Measurements from ENCODE around the gene UNC45A. TPM values are rescaled to one million over a fixed set of nuclear protein-coding genes. Genes with fewer than 3 reads are reported as not detected.
"Not testable (repeated sequence)": the region's sequence is repeated elsewhere in the genome, so short reads cannot be mapped to it uniquely, and the experiment has no call there.

The UNC45A gene
- total RNA-seq, 2 donors from 2014 or later: 52.2 to 70.1 TPM

DNA sequence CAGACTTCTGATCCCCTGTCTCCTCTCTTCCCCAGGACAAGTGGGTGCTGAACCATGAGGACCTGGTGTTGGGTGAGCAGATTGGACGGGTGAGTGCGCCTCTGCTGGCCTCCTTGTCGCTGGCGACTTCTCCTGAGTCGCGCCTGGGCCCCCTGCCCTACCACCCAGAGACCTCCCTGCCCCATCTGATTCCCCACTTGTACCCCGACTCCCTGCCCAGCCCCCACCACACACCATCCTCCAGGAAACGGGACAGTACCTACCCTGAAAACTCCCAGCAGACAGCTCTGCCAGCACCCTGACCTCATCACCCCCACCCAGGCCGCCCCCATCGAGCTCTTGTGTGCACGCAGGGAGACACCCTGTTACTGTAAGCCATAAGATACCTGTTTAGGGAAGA lies 43.1 kb upstream of the UNC45A start:
- Histone ChIP-seq H3K36me3 (peaks cover 7 to 26% of the 10 kb centered on the region in 2 donors), H3K9me3 (no peaks in the 10 kb centered on the region), H3K27me3 (replicated peaks; ENCODE audit: insufficient read depth) (no peaks in the 10 kb centered on the region), H3K4me1 (replicated peaks) (no peaks in the 10 kb centered on the region), H3K27ac (no peak overlapping the region), H3K4me3 (no peak overlapping the region)
- TF ChIP-seq POLR2AphosphoS5 (IDR thresholded peaks at IDR 0.05) (no peak), POLR2A (IDR thresholded peaks at IDR 0.05) (no peak)
- TF ChIP-seq, protein P1, sequence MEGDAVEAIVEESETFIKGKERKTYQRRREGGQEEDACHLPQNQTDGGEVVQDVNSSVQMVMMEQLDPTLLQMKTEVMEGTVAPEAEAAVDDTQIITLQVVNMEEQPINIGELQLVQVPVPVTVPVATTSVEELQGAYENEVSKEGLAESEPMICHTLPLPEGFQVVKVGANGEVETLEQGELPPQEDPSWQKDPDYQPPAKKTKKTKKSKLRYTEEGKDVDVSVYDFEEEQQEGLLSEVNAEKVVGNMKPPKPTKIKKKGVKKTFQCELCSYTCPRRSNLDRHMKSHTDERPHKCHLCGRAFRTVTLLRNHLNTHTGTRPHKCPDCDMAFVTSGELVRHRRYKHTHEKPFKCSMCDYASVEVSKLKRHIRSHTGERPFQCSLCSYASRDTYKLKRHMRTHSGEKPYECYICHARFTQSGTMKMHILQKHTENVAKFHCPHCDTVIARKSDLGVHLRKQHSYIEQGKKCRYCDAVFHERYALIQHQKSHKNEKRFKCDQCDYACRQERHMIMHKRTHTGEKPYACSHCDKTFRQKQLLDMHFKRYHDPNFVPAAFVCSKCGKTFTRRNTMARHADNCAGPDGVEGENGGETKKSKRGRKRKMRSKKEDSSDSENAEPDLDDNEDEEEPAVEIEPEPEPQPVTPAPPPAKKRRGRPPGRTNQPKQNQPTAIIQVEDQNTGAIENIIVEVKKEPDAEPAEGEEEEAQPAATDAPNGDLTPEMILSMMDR (IDR thresholded peaks at IDR 0.05): no peak
- intact Hi-C loops (cut with DNase I): no loop called here
- 90% methylated on average over 11 of the region's 11 CpGs for WGBS
- DNase-seq (ENCODE audit: low spot score): no peak

DNA sequence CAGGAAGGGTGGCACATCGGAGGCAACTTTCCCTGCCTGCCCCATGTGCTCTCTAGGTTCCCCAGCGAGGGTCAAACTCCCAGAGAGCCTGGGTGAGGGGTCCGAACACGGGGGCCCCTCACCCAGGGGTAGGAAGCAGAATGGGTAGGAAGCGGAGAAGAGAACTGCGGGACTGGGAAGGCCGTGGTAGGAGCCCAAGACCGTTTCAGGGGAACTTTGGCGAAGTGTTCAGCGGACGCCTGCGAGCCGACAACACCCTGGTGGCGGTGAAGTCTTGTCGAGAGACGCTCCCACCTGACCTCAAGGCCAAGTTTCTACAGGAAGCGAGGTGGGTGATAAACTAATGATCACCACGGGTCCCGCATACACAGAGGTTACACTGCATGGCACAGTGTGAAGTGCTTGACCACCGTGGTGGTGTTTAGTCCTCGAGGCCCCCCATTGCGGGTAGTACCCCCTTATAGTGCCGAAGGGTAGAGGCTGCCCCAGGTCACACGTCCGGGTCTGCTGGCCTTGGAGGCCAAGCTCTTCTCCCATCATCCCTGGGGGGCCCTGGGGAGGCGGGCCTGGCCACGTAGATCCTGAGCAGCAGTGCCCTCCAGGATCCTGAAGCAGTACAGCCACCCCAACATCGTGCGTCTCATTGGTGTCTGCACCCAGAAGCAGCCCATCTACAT lies 42.4 kb upstream of the UNC45A start:
- H3K4me1 ChIP-seq (replicated peaks): no peaks in the 10 kb centered on the region
- intact Hi-C loops (cut with DNase I): no loop called here
- peaks cover 7 to 26% of the 10 kb centered on the region in 2 donors for H3K36me3 ChIP-seq
- H3K27me3 ChIP-seq (replicated peaks; ENCODE audit: insufficient read depth): no peaks in the 10 kb centered on the region
- no peak for DNase-seq (ENCODE audit: low spot score)
- H3K9me3 ChIP-seq: no peaks in the 10 kb centered on the region
- 93% methylated on average over 29 of the region's 29 CpGs for WGBS
- H3K4me3 ChIP-seq: no peak overlapping the region
- H3K27ac ChIP-seq: no peak overlapping the region
- TF ChIP-seq POLR2A (IDR thresholded peaks at IDR 0.05): no peak
- TF ChIP-seq POLR2AphosphoS5 (IDR thresholded peaks at IDR 0.05): no peak
- TF ChIP-seq, protein P1 (IDR thresholded peaks at IDR 0.05): no peak

DNA sequence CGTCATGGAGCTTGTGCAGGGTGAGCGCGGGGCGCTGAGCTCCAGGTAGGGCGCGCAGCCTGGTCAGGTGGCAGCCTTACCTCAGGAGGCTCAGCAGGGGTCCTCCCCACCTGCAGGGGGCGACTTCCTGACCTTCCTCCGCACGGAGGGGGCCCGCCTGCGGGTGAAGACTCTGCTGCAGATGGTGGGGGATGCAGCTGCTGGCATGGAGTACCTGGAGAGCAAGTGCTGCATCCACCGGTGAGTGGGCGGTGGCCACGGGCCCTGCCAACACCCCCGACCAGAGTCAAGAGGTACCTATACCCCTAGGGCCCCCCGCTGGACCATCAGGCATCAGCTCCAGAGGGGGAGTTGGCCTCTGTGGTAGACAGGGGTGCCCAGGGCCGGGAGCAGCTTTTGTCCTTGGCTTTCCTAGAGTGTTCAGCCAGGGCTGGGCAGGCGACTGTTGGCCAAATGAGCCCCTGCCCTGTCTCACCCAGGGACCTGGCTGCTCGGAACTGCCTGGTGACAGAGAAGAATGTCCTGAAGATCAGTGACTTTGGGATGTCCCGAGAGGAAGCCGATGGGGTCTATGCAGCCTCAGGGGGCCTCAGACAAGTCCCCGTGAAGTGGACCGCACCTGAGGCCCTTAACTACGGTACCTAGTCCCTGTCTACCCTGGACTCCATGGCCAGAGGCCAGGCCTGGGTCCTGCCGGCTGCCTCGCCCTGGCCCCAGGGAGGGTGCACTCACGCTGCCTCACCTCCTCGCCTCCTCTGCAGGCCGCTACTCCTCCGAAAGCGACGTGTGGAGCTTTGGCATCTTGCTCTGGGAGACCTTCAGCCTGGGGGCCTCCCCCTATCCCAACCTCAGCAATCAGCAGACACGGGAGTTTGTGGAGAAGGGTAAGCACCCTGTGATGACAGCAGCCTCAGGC lies 41.7 kb upstream of the UNC45A start:
- no peaks in the 10 kb centered on the region for H3K4me1 ChIP-seq (replicated peaks)
- peaks cover 7 to 26% of the 10 kb centered on the region in 2 donors for H3K36me3 ChIP-seq
- WGBS: 91% methylated on average over 33 of the region's 33 CpGs
- intact Hi-C loops (cut with DNase I): no loop called here
- TF ChIP-seq, protein P1 (IDR thresholded peaks at IDR 0.05): no peak
- TF ChIP-seq POLR2A (IDR thresholded peaks at IDR 0.05): no peak
- TF ChIP-seq POLR2AphosphoS5 (IDR thresholded peaks at IDR 0.05): no peak
- no peaks in the 10 kb centered on the region for H3K9me3 ChIP-seq
- H3K27ac ChIP-seq: no peak overlapping the region
- H3K27me3 ChIP-seq (replicated peaks; ENCODE audit: insufficient read depth): no peaks in the 10 kb centered on the region
- H3K4me3 ChIP-seq: no peak overlapping the region
- DNase-seq (ENCODE audit: low spot score): no peak

DNA sequence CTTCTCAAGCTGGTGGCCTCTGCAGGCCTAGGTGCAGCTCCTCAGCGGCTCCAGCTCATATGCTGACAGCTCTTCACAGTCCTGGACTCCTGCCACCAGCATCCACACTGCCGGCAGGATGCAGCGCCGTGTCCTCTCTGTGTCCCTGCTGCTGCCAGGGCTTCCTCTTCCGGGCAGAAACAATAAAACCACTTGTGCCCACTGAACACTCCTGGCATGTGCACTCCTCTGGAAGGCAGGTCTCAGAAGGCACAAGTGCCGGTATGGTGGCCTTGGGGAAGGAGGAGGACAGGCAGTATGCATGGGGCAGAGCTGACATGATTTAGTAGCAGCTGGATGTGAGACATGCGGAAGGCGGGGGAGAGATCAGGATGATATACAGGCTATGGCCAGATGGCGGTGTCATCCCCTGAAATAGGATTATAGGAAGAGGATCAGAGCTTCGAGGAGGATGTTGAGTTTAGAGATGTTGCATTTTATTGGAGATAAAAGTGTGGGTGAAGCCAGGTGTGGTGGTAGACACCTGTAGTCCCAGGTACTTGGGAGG lies 39.4 kb upstream of the UNC45A start:
- no peak for TF ChIP-seq POLR2A (IDR thresholded peaks at IDR 0.05)
- TF ChIP-seq, protein P1 (IDR thresholded peaks at IDR 0.05): no peak
- TF ChIP-seq POLR2AphosphoS5 (IDR thresholded peaks at IDR 0.05): no peak
- WGBS: 63% methylated on average over 9 of the region's 10 CpGs
- Histone ChIP-seq H3K27ac (no peak overlapping the region), H3K9me3 (no peaks in the 10 kb centered on the region), H3K4me3 (no peak overlapping the region), H3K4me1 (replicated peaks) (no peaks in the 10 kb centered on the region), H3K27me3 (replicated peaks; ENCODE audit: insufficient read depth) (no peaks in the 10 kb centered on the region), H3K36me3 (peaks cover 7 to 23% of the 10 kb centered on the region in 2 donors)
- no peak for DNase-seq (ENCODE audit: low spot score)
- intact Hi-C loops (cut with DNase I): no loop called here

DNA sequence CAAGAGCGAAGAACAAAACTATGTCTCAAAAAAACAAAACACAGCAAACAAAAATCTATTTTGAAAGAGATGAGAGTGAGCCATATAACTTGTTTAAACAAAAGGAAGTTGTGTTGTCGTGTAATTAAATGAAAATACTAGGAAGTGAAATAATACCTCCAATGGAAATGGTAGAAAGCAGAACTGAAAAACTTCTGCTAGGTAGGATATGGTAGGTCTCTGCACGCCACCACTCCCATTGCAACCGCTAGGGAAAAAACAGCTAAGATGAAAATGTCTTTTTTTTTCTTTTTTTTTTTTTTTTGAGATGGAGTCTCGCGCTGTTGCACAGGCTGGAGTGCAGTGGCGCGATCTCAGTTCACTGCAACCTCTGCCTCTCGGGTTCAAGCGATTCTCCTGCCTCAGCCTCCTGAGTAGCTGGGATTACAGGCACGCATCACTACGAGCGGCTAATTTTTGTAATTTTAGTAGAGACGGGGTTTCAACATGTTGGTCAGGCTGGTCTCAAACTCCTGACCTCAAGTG lies 37.9 kb upstream of the UNC45A start:
- 90% methylated on average over 14 of the region's 14 CpGs for WGBS
- H3K4me1 ChIP-seq (replicated peaks); H3K4me3 ChIP-seq; H3K9me3 ChIP-seq; DNase-seq (ENCODE audit: low spot score); H3K27ac ChIP-seq; intact Hi-C loops (cut with DNase I); H3K27me3 ChIP-seq (replicated peaks; ENCODE audit: insufficient read depth): not testable (repeated sequence)
- H3K36me3 ChIP-seq: peaks cover 0 to 15% of the 10 kb centered on the region in 2 donors

All from prostate gland (tissue), 2 donors.